ENCODE results near the gene ZFHX3.

ZFHX3 gene

DNA sequence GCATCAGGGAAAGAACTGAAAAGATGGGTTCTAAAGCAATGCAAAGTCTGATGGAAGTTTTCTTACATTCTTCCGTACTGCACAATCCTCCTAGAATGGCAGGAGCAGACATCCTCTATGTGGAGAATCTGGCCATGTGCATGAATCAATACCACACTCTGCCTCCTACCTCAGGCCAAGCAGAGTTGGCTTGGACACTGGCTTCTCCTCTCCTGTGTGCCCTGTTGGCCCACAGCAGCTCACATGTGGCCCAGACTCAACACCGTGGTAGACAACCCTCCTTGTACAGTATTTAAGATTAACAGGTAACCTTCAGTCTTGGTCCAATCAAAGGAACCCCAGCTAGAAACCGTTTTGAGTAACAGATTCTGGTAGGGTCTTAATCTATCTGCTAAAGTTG lies 101.9 kb downstream of the ZFHX3 start:
- no peak for DNase-seq

DNA sequence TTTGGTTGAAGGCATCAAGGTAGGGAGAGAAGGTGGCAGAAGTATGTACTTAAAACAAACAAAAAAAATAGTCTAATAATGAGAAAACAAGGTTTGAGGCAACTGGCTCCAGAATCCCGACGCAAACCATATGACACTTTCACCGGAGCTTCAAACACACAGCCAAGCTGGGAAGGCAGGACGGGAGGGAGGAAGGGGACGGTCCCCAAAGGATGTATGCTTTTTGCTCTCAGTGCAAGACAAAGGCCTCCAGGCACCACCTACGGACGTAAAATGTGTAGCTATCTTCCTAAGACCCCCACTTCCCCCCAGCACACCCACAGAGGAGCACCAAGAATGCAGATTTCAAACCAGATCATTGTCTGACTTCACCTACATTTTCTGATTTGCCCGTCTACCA lies 102.3 kb downstream of the ZFHX3 start:
- DNase-seq = no peak

DNA sequence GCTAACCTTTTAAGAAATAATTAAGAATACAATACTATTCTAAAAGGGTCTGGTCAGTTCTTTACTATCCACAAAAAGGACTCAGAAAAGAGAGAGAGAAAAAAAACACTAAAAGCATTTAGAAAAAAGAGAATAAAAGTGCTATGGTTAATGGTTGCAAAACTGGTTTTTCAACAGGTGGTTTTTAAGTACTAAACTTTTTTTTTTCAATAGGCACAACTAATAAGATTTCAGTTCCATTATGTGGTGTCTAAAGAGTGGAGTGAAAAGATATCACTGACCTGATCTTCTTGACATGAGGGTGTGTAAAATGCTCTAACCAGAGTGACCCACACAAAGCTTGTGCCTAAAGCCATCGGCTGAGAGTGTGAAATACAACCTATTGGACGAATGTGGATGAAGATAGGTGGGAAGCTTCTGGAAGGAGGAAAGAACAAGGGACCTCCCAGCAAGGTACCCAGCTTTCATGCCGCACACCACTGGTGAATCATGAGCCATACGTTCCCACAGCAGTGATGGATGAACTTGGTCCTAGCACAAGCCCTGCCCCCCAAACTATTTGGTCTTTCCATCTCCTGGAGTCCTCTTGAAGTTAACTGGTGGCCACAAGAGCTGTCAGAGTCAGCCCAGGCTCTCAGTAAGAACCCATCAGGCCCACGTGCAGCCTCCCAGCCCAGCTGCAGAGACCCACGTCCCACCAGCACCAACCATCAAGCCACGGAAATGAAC lies 103.0 kb downstream of the ZFHX3 start:
- no peak for DNase-seq

DNA sequence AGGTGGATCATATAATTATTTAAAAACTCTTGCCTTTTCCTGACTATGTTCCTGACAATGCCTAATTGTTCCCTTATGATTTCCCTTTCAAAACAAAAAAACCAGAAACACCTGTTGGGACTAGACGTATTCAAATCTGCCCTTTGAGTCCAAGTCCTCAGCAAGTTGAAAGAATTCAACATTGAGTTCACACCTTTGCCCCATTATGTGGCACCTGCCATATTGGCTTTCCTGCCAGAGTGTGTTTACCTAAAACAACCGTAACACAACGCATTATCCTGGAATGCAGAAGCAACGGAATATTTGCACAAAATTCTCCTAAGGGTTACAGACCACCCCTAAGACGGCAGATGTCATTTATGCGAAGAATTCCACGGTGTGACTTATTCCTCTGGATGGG lies 105.9 kb downstream of the ZFHX3 start:
- no peak for DNase-seq

DNA sequence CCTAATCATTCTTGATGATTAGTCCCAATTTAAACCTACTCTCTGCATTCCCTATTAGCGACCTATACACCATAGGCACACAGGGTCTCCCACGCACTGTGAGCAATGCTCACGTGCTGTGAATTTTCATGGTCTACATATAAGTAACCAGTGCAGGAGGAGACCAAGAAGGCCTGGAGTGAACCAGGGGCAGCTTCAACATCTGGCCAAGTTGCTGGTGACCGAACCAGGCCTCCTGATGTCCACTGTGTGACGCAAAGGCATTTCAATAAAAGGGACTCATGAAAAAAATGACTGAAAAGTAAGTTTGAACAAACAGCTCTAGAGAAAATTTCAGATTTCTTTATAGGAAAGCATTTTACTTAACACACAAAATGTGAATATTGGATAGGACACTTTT lies 107.0 kb downstream of the ZFHX3 start:
- DNase-seq = no peak

DNA sequence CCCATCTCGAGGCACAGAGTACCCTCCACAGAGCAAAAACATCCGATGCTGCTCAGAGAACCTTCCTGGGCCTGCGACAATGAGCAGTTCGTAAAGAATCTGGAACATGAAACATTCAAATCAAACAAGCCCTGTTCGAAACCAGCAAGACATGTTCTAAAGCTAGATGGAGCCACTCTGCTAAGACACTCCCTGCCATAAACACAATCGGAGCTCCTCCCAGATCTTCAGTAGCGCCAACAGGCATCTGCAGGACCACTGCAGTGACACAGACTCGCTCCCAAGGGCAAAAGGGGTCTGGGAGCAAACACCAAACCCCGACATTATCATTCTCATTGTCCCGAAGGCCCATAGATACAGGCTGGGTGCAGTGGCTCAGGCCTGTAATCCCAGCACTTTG lies 108.7 kb downstream of the ZFHX3 start:
- DNase-seq = no peak

DNA sequence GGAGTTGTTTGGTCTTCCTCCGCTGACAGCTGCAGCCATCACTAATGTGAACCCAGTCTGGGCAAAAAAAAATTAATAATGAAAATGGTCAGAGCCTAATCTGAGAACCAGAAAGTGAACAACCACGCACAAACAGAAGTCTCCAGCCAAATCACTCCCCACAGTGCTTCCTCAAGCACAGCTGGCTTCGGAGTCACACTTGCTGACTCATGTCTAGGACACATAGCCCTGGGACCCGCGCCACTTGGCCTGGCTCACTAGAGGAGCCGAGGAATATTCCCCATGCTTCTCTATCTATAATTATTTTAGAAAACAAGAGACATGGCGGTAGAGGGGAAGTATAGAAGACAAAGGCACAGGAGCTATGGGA lies 109.1 kb downstream of the ZFHX3 start:
- DNase-seq = no peak

DNA sequence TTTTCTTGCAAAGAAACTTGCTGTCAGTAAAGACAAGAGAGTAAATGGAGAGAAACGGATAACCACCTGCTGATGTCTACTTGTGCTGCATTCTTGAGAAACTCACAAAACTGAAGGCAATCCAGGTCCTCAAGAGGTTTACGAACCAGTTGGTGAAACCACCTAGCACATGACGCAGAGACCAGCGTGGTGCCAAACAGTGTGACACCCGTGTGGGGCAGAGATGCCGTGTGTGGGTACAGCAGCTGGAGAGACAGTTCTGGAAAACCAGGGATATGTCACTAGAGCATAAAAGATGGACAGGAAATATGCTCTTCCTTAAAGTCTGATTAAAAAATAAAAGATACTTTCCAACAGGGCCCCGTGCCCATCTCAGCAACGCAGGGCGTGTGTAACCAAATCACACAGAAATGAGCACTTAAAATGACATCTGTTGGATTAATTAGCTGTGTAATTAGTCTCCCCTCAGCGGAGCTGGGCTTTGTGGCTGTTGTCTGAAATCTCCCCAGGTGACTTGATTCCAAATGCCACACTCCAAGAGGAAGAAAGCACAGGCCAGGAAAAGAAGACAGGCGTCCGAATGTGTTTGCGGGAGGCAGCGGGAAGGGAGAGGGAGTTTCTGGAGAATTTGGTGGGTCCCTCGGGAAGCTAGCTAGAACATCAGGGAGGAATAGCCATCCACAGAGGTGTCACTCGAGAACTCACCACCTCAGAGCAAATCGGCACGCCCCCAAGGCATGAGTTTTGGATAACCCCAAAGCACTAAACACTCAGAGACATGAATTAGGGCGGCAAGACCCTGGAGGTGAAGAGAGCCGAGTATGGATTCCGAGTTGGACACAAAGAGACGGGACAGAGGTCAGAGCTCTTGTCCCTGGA lies 109.8 kb downstream of the ZFHX3 start:
- no peak for DNase-seq

DNA sequence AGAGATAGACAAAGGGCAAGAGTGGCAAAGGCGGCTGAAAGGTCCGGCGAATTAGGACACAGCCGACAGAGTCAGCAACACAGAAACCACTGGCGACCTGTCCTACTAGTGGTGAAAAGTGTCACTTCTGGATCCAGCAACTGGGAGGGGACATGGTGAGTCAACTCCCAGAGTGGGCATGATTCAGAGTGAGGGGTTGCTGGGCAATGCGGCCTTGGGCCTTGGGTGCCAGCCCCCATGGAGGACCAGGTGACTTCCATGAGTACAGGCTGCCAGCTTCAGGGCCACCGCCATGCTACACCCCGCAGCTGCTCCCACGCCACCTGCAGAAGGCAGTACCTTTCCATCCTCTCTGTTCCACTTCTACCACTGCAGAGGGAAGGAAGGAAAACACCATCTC lies 110.6 kb downstream of the ZFHX3 start:
- DNase-seq = no peak

DNA sequence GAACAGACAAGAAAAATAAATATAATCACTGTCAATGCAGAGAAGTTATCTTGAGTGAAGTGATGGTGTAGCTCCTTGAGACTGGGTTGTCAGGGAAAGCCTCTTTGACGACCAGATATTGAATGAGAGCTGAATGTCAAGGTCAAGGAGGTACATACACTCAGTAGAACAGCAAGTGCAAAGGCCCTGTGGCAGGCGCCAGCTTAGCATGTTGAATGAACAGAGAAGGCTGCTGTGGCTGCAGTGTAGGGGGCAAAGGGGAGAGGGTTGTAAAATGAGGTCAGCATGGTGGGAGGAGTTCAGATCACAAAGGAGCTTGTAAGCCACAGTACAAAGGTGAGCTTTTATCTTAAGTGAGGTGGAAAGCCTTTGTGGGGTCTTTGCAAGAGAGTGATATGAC lies 111.5 kb downstream of the ZFHX3 start:
- DNase-seq = no peak

DNA sequence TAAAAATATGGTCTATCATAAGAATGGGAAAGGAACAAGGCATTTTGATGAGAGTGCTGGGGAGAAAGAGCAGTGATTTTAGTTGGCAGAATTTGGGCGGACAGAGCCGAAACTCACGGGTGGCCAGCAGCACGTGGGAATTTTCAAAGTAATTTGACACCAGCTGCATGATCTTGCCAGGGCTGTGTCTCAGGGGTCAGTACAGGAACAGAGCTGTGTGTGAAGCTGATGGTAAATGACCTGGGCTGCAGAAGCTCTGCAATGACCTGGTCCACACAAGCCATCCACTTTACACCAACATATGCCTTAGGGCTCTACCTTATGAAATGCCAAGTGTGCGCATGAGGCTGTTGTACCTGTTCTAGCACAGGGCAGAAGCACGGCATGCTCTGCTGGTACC lies 112.0 kb downstream of the ZFHX3 start:
- DNase-seq = no peak

DNA sequence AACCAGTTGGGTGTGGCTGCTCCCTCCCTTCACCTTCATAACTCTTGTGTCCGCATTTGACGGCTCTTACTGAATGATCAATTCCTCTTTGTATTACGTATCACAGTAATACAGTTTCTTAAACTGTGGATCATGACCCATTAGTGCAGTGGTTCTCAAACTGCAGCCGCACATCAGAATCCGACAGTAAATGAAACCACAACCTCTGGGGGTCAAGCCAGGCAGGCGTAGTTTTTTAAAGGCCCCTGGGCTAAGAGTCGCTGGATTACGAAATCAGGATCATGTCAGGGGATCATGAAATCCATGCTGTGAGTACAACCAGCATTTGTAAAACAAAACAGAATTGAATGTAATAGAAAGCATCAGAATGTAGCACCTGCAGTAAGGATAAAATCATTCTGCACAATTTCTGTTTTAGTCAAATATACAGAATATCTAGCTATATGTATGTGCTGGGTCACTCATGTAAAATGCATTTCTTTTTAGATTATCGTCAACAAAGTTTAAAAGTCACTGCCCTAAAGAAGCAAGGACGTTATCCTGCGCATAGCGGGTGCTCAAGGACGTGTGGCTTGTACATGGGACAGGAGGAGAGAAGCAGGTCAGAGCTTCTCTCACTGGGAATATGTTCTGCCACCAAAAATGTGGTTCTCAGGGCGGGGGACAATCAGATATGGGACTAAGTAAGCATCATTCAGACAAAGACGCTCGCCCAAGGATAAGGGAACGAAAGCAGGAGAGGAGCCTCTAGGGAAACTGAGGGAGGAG lies 113.1 kb downstream of the ZFHX3 start:
- no peak for DNase-seq

DNA sequence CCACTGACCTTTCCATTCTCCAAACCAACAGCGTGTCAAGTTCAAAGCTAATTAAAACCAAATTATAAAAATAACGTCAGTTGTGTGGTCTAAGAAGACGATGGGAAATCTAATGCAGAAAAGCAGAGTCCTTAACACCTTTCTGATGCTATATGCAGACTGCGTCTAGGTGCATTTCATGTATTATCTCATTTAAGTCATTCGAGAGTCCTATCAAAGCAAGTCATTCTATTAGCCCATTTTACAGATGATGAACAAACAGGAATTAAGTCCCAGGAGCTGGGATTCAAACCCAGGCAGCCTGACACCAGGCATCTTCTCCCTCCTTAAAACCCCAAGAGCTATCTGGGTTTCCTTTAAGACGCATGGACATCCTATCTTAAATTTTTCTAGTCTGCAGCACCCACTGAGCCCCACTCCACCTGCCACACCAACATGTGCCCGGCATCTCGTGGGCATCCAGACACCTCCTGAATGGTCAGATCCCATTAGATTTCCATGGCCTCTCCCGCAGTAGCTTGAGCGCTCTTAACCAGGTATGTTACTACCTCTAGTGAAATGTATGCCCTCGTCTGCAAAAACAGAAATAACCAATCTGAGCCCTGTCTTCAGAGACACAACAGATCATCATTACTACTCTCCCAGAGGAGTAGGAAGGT lies 115.1 kb downstream of the ZFHX3 start:
- no peak for DNase-seq

DNA sequence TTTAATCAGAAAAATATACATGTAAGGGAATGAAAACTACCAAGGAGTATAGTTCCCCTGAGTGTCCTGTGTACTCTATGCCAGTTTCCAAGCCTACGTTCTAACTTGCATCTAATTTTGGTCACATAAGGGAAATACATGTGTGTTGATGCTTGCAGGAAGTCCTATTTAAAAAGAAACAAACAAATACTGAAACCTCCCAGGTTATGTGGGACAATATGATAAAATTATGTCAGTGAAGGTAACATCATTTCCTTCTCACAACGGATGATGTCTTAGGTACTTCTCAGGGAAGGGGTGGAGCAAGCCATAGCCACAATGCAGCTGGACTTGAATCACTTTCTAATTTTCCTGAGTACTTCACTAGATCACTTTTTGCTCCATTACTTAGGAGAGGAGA lies 115.9 kb downstream of the ZFHX3 start:
- DNase-seq = no peak

DNA sequence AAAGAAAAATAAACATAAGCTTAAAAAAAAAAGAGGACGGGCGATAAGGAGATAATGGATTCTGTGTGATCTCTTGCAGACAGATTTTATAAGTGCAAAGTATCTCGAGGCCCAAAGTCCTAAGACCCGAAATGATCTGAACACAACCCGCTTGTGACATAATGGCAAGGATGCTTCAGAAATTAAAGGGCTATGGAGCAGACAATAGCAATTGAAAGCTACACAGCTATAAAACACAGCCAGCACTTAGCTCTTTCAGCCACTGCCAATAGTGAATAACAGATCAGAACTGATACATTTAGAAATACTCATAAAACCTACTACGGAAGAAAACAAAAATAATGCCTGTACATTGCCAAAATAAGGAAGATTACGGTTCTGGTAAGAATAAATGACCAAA lies 117.5 kb downstream of the ZFHX3 start:
- DNase-seq = no peak

DNA sequence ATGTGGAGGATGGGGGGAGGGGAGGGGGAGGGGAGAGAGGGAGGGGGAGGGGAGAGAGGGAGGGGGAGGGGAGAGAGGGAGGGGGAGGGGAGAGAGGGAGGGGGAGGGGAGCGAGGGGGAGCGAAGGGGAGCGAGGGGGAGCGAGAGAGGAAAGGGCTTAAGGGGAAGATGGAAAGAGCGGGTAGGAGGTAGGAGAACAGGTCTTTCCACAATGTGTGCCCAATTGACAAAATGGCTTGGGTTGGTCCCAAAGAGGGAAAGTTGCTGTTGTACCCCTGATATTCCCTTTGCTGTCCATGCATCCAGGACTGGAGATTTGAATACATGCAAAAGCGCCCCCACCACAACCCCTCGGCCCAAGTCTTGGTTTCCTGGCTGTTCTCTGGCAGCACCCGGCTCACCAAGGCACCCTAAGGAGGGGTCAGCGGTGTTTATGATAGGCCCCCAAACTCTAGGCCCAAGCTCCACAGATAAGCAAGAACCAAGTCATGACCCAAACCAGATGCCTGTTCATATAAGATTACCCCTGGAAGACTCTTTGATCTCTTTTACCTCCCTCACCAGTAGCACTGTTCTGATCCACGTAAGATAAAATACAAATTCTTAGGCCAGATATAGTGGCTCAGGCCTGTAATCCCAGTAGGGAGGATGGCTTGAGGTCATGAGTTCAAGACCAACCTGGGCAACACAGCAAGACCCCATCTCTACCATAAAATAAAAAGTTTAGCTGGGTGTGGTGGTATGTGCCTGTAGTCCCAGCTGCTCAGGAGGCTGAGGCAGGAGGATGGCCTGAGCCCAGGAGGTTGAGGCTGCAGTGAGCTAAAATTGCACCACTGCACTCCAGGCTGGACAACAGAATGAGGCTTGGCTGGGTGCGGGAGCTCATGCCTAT lies 119.6 kb downstream of the ZFHX3 start:
- DNase-seq = no peak

DNA sequence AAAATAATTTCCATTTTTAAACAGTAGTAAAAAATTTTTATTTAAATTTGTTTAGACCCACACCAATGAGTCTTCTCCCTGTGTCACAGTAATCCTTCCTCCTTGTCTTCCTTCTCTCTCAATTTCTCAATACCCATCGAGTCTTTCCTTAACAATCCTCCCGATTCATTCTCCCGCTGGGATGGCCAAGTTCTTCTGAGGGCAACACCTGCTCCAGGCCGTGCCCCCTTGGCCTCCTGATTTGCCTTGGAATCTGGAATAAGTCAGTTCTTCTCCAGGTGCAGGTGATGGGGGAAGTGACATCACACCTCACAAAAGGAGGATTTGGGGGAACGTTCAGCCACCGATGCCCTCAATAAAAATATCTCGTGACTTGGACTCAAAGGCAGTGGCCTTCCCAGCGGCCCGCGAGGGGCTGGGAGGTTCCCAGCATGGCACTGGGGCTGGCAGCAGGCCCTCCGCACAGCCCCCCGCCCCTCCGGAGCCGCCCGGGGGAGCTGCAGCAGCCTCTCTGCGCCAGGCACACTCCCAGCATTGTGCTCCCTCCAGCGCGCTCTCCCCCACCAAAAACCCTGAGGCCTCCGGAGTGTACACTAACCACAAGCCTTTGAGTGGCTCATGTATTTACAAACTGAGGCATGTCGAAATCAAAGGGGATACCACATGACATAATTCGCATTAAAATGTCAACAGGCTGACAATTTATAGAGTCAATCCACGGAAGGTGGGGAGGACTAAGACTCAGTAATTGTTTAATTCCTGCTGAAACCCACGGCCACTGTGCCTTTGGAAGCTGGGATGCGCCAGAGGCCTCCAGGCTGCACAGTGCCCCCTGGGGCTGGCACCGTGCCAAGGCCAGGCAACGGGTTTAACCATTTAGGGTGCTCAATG lies 120.5 kb downstream of the ZFHX3 start:
- peak; percentile 98 for DNase-seq

DNA sequence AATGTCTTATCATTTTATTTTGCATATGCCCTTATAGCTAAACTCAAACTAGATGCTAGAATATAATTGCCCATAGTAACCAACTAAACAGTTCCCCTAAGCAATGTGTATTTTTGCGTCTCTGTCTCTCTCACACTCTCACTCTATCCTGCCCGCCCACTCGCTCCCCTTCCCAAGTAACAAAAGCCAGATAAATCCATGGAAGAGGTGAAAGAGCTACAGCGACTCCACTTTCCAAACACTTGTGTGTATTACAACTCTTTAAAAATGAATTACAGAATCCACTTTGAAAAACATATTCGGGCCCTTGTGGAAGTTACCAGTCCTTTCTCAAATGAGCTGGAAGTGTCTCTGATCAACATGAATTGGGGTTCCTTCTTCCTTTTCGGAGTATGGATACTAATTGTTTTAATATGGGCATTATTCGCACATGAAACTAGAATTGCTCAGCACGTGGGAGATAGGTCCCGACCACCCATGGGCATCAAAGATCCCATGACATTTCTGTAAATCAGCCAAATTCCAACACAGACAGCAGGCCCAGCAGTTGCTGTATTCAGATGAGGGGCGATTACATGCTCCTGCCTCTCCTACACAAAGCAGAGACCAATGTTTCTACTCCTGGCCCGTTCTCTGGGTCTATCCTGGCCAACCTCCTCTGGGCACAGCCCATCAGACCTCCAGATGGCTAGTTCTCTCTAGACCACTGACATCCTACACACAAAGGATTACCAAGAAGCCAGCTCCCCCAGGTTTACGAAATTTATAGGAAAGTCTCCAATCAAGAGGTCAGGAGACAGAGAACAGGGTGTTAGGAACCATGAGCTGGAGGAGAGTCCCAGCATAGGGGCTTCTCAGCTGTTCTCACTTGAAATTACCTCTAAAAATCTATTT lies 121.5 kb downstream of the ZFHX3 start:
- DNase-seq = no peak

DNA sequence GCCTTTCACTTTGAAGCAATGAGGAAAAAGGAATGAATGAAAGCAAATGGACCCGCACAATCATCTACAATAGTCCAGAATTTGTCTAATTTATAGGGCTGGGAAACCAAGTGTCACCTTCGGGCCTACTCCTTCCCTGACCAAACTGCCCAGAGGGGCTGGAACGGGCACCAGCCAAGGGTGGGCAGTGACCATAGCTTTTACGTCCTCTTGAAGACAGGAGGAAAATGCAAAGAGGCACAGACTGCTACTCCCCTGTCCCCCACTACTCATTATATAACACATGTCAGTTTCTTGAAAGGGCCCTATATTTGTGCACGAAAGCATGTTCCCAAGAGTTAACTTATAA lies 122.3 kb downstream of the ZFHX3 start:
- DNase-seq = no peak

Measured in DMS153 (cell line).